Breast epithelium (tissue), 3 donors: Measurements from ENCODE around the gene FFAR1.

Source experiments
- POLR2AphosphoS5 ChIP-seq, 3 donors: sonication (generic); formaldehyde crosslinking; IDR thresholded peaks; one replicate each; pipeline ENCODE4 v1.6.1; 2017; ENCODE audit warnings: antibody characterized with exemption in 3 of 3
- TF ChIP-seq, protein P1 (sequence below), 3 donors: fragments of 450-650 bp; IDR thresholded peaks; one replicate each; pipeline ENCODE4 v1.5.1; 2016 to 2017; ENCODE audit warnings: antibody characterized with exemption in 3 of 3, mild to moderate bottlenecking in 3 of 3, moderate library complexity in 3 of 3

DNA sequence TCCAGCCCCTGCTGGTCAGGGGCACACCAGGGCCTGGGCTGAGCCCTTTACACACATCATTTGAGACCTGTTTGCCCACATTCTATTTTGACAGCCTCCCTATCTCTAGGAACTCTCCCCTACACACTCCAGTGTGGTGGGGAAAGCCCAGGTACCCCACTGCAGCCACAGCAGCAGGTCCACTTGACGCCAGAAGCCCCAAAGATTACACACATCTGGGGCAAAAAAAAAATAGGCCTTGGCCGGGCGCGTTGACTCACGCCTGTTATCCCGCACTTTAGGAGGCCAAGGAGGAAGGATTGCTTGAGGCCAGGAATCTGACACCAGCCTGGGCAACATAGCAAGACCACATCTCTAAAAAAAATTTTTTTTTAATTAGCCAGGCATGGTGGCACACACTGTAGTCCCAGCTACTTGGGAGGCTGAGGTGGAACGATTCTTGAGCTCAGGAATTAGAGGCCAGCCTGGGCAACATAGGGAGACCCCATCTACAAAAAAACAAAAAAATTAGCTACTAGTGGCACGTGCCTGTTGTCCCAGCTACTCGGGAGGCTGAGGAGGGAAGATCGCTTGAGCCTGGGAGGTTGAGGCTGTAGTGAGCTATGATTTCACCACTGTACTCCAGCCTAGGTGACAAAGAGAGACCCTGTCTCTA lies 36.8 kb upstream of the FFAR1 start:
- TF ChIP-seq, protein P1, sequence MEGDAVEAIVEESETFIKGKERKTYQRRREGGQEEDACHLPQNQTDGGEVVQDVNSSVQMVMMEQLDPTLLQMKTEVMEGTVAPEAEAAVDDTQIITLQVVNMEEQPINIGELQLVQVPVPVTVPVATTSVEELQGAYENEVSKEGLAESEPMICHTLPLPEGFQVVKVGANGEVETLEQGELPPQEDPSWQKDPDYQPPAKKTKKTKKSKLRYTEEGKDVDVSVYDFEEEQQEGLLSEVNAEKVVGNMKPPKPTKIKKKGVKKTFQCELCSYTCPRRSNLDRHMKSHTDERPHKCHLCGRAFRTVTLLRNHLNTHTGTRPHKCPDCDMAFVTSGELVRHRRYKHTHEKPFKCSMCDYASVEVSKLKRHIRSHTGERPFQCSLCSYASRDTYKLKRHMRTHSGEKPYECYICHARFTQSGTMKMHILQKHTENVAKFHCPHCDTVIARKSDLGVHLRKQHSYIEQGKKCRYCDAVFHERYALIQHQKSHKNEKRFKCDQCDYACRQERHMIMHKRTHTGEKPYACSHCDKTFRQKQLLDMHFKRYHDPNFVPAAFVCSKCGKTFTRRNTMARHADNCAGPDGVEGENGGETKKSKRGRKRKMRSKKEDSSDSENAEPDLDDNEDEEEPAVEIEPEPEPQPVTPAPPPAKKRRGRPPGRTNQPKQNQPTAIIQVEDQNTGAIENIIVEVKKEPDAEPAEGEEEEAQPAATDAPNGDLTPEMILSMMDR (IDR thresholded peaks at IDR 0.05), result no peak
- TF ChIP-seq POLR2AphosphoS5 (IDR thresholded peaks at IDR 0.05), result no peak
